ENCODE data around the gene CILP2.

CILP2 gene

GRCh38 chr19:19544954-19545591 lies 7.0 kb downstream of the CILP2 start:
- DNase-seq = no peak

- DNase-seq = no peak
Measured at GRCh38 chr19:19545707-19546106, 7.6 kb downstream of the CILP2 start.

- DNase-seq = no peak
Measured at GRCh38 chr19:19546751-19547162, 8.7 kb downstream of the CILP2 start.

- no peak for DNase-seq
Measured at GRCh38 chr19:19547674-19548336, 9.7 kb downstream of the CILP2 start.

GRCh38 chr19:19548915-19549759 lies 11.1 kb downstream of the CILP2 start:
- peak in 1 of 2 donors; percentile 22 for DNase-seq

- peak in 1 of 2 donors; percentile 29 for DNase-seq
Measured at GRCh38 chr19:19549804-19550464, 11.9 kb downstream of the CILP2 start.

GRCh38 chr19:19550485-19550929 lies 12.4 kb downstream of the CILP2 start:
- no peak for DNase-seq

GRCh38 chr19:19550972-19551852 lies 13.1 kb downstream of the CILP2 start:
- DNase-seq = no peak

- no peak for DNase-seq
Measured at GRCh38 chr19:19551853-19552192, 13.8 kb downstream of the CILP2 start.

GRCh38 chr19:19552798-19553197 lies 14.7 kb downstream of the CILP2 start:
- DNase-seq = peak; percentile 40 to 51

- DNase-seq = no peak
Measured at GRCh38 chr19:19553670-19554069, 15.6 kb downstream of the CILP2 start.

- DNase-seq = peak; percentile 46 to 54
Measured at GRCh38 chr19:19554074-19555023, 16.3 kb downstream of the CILP2 start.

GRCh38 chr19:19558055-19558454 lies 20.0 kb downstream of the CILP2 start:
- DNase-seq = no peak

- no peak for DNase-seq
Measured at GRCh38 chr19:19558636-19559035, 20.6 kb downstream of the CILP2 start.

- no peak for DNase-seq
Measured at GRCh38 chr19:19559931-19560330, 21.9 kb downstream of the CILP2 start.

- no peak for DNase-seq
Measured at GRCh38 chr19:19561946-19562664, 24.0 kb downstream of the CILP2 start.

- DNase-seq = peak in 1 of 2 donors; percentile 13
Measured at GRCh38 chr19:19562665-19563347, 24.7 kb downstream of the CILP2 start.

- no peak for DNase-seq
Measured at GRCh38 chr19:19563348-19563848, 25.3 kb downstream of the CILP2 start.

GRCh38 chr19:19566306-19566705 lies 28.2 kb downstream of the CILP2 start:
- no peak for DNase-seq

Measured in inflammatory macrophage (primary cell).